NB4 (cell line): ENCODE measurements around the gene LRRC32.

Experiments
- CTCF ChIP-seq: IDR thresholded peaks from one replicate; pipeline ENCODE4 v1.5.1; 2012; ENCODE audit warnings: low read depth, low read length
- POLR2A ChIP-seq: IDR thresholded peaks from 2 replicates; pipeline ENCODE4 v1.6.1; 2011; ENCODE audit warnings: mild to moderate bottlenecking; ENCODE audit not compliant: insufficient read length; ENCODE audit errors: extremely low read depth

DNA sequence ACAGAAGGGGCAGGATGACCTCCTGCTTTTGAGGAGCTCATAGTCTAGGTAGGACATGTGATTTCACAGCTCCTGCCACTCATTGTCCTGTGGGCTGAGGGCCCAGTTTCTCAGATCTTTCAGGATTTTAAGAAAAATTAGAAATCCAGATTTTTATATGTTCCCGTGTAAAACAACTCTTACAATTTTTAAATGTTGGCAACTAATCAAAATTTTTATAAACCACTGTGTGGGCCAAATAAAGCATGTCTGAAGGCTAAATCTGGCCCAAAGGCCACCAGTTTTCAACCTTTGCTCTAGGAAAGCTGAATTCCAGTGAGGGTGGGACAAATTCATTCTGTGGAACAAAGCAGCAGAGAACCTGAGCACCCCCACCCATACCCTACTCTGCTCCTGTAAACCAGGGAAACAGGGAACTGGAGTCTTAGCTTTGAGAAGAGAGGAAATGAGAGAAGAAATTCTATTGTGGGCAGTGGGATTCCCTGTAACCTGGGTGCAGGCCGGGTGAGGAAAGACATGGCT is 20.6 kb downstream of the LRRC32 start:
- TF ChIP-seq CTCF (no peak), POLR2A (no peak)
